GM12878 (cell line): ENCODE results near the gene TRANK1.

Source experiments
- EP300 ChIP-seq, 2 experiments: fragments of 150-350 bp in 1 of 2; IDR thresholded peaks; 2 replicates each; pipeline ENCODE4 v1.6.1; 2011 to 2012; ENCODE audit warnings: low read depth in 2 of 2, low read length in 2 of 2, borderline replicate concordance in 1 of 2, improper control_type of control experiment in 1 of 2, inconsistent platforms in 1 of 2; ENCODE audit not compliant: control insufficient read depth in 1 of 2
- NFIC ChIP-seq: IDR thresholded peaks from 2 replicates; pipeline ENCODE4 v1.6.1; 2012; ENCODE audit warnings: low read depth, mild to moderate bottlenecking, inconsistent platforms, low read length, moderate library complexity
- SUPT20H ChIP-seq: IDR thresholded peaks from 2 replicates; pipeline ENCODE4 v1.6.1; 2011; ENCODE audit warnings: low read depth, mild to moderate bottlenecking, low read length, moderate library complexity, borderline replicate concordance; ENCODE audit not compliant: control insufficient read depth
- TF ChIP-seq, protein P1 (sequence below): fragments of 450-650 bp; IDR thresholded peaks from 2 replicates; pipeline ENCODE4 v1.6.1; 2017; ENCODE audit warnings: antibody characterized with exemption, mild to moderate bottlenecking, moderate library complexity
- TF ChIP-seq, protein P2 (sequence below): fragments of 450-650 bp; conservative IDR thresholded peaks from 2 replicates; pipeline ENCODE4 v1.6.1; 2017; ENCODE audit warnings: mild to moderate bottlenecking, moderate library complexity
- TF ChIP-seq, protein P3 (sequence below): fragments of 450-650 bp; formaldehyde crosslinking; IDR thresholded peaks from 2 replicates; pipeline ENCODE4 v1.5.0; 2022; ENCODE audit warnings: mild to moderate bottlenecking, missing genetic modification characterization
- TF ChIP-seq, protein P4 (sequence below), 3 experiments: IDR thresholded peaks in 2 of 3; conservative IDR thresholded peaks in 1 of 3; 2 replicates each; pipeline ENCODE4 v1.5.1; 2011; ENCODE audit warnings: low read depth in 3 of 3, low read length in 3 of 3, mild to moderate bottlenecking in 3 of 3, control low read depth in 2 of 3, moderate library complexity in 2 of 3, inconsistent platforms in 1 of 3, mixed read lengths in 1 of 3; ENCODE audit not compliant: control insufficient read depth in 2 of 3, insufficient read depth in 1 of 3; ENCODE audit errors: extremely low read depth in 1 of 3
- TF ChIP-seq, protein P5 (sequence below): IDR thresholded peaks from 2 replicates; pipeline ENCODE4 v1.6.1; 2012; ENCODE audit warnings: low read depth, low read length, improper control_type of control experiment
- TF ChIP-seq, protein P6 (sequence below): fragments of 450-650 bp; IDR thresholded peaks from 2 replicates; pipeline ENCODE4 v1.6.1; 2016; ENCODE audit warnings: mild to moderate bottlenecking

DNA sequence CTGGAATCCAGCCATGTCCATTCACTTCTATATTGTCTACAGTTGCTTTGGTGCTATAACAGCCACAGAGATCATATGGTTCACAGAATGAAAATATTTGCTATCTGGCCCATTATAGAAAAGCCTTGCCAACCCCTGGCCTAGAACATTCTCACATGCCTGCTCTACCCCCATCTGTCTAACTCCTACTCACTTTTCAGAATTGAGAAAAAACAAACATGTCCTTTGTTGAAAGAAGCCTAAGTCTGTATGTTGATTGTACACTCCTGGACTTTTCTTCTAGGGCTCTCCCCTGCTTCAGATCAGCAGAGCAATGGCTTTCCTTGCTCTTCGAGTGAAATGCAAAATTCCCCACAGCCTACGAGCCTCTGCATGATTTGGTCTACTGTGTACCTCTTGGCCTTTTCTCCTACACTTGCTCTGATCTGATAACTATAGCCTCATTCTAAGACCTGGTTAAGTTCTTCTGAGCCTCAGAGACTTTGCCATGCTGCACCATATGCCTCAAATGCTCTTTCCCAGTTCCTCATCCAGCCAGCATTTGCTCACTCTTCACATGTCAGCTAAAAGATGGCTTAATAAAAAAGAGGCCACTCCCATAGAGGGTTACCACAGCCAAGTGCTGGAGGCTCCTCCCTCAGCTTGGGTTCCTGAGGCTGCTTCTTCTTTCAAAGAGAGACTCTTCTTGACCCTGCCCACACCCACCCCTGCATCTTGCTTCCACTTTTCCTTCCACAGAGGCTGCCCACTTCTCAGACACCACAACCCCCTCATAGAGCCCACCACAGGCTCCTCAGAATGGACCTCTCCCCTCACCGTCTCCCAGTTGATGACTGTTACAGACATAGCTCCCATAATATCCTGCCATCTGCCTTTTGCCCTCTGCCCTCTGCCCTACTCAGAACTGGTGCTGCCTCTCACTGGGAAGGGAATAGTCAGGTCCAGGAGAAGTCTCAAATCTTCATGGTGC is 157.6 kb downstream of the TRANK1 start:
- TF ChIP-seq, protein P1, sequence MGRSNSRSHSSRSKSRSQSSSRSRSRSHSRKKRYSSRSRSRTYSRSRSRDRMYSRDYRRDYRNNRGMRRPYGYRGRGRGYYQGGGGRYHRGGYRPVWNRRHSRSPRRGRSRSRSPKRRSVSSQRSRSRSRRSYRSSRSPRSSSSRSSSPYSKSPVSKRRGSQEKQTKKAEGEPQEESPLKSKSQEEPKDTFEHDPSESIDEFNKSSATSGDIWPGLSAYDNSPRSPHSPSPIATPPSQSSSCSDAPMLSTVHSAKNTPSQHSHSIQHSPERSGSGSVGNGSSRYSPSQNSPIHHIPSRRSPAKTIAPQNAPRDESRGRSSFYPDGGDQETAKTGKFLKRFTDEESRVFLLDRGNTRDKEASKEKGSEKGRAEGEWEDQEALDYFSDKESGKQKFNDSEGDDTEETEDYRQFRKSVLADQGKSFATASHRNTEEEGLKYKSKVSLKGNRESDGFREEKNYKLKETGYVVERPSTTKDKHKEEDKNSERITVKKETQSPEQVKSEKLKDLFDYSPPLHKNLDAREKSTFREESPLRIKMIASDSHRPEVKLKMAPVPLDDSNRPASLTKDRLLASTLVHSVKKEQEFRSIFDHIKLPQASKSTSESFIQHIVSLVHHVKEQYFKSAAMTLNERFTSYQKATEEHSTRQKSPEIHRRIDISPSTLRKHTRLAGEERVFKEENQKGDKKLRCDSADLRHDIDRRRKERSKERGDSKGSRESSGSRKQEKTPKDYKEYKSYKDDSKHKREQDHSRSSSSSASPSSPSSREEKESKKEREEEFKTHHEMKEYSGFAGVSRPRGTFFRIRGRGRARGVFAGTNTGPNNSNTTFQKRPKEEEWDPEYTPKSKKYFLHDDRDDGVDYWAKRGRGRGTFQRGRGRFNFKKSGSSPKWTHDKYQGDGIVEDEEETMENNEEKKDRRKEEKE, result no peak
- TF ChIP-seq EP300 (IDR thresholded peaks at IDR 0.05; ENCODE audit: borderline replicate concordance in 1 of 2, control insufficient read depth in 1 of 2, low read depth in 2 of 2, low read length in 2 of 2), result no peak
- TF ChIP-seq, protein P2, sequence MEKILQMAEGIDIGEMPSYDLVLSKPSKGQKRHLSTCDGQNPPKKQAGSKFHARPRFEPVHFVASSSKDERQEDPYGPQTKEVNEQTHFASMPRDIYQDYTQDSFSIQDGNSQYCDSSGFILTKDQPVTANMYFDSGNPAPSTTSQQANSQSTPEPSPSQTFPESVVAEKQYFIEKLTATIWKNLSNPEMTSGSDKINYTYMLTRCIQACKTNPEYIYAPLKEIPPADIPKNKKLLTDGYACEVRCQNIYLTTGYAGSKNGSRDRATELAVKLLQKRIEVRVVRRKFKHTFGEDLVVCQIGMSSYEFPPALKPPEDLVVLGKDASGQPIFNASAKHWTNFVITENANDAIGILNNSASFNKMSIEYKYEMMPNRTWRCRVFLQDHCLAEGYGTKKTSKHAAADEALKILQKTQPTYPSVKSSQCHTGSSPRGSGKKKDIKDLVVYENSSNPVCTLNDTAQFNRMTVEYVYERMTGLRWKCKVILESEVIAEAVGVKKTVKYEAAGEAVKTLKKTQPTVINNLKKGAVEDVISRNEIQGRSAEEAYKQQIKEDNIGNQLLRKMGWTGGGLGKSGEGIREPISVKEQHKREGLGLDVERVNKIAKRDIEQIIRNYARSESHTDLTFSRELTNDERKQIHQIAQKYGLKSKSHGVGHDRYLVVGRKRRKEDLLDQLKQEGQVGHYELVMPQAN, result no peak
- TF ChIP-seq, protein P3, sequence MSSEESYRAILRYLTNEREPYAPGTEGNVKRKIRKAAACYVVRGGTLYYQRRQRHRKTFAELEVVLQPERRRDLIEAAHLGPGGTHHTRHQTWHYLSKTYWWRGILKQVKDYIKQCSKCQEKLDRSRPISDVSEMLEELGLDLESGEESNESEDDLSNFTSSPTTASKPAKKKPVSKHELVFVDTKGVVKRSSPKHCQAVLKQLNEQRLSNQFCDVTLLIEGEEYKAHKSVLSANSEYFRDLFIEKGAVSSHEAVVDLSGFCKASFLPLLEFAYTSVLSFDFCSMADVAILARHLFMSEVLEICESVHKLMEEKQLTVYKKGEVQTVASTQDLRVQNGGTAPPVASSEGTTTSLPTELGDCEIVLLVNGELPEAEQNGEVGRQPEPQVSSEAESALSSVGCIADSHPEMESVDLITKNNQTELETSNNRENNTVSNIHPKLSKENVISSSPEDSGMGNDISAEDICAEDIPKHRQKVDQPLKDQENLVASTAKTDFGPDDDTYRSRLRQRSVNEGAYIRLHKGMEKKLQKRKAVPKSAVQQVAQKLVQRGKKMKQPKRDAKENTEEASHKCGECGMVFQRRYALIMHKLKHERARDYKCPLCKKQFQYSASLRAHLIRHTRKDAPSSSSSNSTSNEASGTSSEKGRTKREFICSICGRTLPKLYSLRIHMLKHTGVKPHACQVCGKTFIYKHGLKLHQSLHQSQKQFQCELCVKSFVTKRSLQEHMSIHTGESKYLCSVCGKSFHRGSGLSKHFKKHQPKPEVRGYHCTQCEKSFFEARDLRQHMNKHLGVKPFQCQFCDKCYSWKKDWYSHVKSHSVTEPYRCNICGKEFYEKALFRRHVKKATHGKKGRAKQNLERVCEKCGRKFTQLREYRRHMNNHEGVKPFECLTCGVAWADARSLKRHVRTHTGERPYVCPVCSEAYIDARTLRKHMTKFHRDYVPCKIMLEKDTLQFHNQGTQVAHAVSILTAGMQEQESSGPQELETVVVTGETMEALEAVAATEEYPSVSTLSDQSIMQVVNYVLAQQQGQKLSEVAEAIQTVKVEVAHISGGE (CRISPR knock-in tag), result no peak
- TF ChIP-seq, protein P4, sequence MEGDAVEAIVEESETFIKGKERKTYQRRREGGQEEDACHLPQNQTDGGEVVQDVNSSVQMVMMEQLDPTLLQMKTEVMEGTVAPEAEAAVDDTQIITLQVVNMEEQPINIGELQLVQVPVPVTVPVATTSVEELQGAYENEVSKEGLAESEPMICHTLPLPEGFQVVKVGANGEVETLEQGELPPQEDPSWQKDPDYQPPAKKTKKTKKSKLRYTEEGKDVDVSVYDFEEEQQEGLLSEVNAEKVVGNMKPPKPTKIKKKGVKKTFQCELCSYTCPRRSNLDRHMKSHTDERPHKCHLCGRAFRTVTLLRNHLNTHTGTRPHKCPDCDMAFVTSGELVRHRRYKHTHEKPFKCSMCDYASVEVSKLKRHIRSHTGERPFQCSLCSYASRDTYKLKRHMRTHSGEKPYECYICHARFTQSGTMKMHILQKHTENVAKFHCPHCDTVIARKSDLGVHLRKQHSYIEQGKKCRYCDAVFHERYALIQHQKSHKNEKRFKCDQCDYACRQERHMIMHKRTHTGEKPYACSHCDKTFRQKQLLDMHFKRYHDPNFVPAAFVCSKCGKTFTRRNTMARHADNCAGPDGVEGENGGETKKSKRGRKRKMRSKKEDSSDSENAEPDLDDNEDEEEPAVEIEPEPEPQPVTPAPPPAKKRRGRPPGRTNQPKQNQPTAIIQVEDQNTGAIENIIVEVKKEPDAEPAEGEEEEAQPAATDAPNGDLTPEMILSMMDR (IDR thresholded peaks at IDR 0.05 in 2 of 3, conservative IDR thresholded peaks at IDR 0.05 in 1 of 3; ENCODE audit: control insufficient read depth in 2 of 3, extremely low read depth in 1 of 3, insufficient read depth in 1 of 3, low read depth in 3 of 3, low read length in 3 of 3), result no peak
- no peak for TF ChIP-seq NFIC
- TF ChIP-seq, protein P5, sequence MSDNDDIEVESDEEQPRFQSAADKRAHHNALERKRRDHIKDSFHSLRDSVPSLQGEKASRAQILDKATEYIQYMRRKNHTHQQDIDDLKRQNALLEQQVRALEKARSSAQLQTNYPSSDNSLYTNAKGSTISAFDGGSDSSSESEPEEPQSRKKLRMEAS, result no peak
- TF ChIP-seq, protein P6, sequence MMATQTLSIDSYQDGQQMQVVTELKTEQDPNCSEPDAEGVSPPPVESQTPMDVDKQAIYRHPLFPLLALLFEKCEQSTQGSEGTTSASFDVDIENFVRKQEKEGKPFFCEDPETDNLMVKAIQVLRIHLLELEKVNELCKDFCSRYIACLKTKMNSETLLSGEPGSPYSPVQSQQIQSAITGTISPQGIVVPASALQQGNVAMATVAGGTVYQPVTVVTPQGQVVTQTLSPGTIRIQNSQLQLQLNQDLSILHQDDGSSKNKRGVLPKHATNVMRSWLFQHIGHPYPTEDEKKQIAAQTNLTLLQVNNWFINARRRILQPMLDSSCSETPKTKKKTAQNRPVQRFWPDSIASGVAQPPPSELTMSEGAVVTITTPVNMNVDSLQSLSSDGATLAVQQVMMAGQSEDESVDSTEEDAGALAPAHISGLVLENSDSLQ, result no peak
- TF ChIP-seq SUPT20H, result no peak
